HFF-Myc (cell line): ENCODE measurements around the gene MGAT5.
"Not testable (repeated sequence)": the region's sequence is repeated elsewhere in the genome, so short reads cannot be mapped to it uniquely, and the experiment has no call there.

Experiments
- DNase-seq: peaks from one replicate; pipeline ENCODE4 v3.0.0-alpha.2; 2011; ENCODE audit warnings: low read depth; ENCODE audit errors: extremely low read depth
- H3K4me3 ChIP-seq: replicated peaks from 2 replicates; pipeline ENCODE4 v1.5.1; 2011; ENCODE audit warnings: low read depth, mild to moderate bottlenecking, control low read depth, low read length
- TF ChIP-seq, protein P1 (sequence below): IDR thresholded peaks from 2 replicates; pipeline ENCODE4 v1.5.1; 2012; ENCODE audit warnings: mild to moderate bottlenecking, low read depth, low read length, control low read depth; ENCODE audit errors: missing control alignments

The MGAT5 gene

DNA sequence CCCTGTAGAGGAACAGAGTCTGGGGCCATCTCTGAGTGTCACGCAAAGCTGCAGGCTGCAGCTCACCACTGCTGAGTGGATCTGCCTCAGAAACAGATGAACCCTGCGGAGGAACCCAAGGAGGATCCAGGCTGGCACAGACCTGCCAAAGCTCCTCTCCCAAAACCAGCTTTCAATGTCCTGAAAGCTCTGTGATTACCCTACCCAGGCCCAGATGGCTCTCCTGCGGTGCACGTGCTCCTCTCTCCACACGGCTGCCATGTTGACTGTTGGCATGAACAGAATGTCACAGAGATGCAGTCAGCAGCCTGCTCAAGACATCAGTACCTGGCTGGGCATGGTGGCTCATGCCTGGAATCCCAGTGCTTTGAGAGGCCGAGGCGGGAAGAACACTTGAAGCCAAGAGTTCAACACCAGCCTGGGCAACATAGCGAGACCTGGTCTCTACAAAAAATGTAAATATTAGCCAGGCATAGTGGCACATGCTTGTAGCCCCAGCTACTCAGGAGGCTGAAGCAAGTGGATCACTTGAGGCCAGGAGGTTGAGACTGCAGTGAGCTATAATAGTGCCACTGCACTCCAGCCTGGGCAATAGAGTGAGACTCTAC lies 216.8 kb downstream of the MGAT5 start:
- H3K4me3 ChIP-seq: no peak overlapping the region
- TF ChIP-seq, protein P1, sequence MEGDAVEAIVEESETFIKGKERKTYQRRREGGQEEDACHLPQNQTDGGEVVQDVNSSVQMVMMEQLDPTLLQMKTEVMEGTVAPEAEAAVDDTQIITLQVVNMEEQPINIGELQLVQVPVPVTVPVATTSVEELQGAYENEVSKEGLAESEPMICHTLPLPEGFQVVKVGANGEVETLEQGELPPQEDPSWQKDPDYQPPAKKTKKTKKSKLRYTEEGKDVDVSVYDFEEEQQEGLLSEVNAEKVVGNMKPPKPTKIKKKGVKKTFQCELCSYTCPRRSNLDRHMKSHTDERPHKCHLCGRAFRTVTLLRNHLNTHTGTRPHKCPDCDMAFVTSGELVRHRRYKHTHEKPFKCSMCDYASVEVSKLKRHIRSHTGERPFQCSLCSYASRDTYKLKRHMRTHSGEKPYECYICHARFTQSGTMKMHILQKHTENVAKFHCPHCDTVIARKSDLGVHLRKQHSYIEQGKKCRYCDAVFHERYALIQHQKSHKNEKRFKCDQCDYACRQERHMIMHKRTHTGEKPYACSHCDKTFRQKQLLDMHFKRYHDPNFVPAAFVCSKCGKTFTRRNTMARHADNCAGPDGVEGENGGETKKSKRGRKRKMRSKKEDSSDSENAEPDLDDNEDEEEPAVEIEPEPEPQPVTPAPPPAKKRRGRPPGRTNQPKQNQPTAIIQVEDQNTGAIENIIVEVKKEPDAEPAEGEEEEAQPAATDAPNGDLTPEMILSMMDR: no peak
- DNase-seq: no peak

DNA sequence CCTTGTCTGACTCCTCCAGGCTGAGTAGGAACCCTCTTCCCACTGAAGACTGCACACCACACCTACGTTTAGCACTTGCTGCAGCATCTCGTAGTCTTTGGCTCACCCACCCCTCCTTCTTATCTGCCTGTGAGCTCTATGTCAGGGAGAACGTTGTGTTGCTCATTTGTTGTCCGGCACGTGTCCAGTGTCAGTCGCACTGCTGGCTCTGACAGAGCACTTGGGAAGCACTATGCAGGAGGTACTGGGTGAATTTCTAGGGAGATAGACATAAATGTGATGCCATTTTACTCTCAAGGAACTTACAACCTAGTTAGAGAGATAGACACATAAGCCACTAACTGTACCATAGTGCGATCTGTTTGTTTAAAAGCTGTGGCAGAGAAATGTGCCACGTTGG lies 223.1 kb downstream of the MGAT5 start:
- H3K4me3 ChIP-seq, DNase-seq: not testable (repeated sequence)

DNA sequence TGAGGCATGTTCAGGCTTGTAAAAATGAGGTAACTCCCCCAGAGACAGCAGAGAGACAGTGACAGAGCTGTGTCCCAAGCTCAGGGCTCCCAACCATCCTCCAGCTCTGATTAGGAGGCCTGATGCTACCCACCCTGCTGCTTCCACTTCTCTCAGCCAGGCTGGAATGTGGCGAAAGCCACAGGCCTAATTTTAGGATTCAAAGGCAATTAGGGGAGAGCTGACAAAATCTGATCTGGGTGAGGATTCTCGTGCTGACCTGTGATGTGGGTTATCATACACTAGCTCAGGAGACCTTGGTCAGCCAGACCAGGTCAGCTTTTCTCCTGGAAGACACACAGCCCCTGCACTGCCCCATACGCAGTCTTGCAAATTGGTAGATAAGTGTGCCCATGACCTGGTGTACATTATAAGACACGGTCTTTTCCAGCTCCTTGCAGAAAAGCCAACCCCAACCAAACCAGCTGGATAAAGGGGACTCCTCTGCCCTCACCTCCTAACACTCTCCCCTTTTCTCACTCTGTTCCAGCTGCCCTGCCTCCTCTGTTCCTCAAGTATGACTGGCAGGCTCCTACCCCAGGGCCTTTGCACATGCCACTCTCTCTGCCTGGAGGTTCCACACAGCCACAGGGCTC lies 225.9 kb downstream of the MGAT5 start:
- TF ChIP-seq, protein P1: no peak

DNA sequence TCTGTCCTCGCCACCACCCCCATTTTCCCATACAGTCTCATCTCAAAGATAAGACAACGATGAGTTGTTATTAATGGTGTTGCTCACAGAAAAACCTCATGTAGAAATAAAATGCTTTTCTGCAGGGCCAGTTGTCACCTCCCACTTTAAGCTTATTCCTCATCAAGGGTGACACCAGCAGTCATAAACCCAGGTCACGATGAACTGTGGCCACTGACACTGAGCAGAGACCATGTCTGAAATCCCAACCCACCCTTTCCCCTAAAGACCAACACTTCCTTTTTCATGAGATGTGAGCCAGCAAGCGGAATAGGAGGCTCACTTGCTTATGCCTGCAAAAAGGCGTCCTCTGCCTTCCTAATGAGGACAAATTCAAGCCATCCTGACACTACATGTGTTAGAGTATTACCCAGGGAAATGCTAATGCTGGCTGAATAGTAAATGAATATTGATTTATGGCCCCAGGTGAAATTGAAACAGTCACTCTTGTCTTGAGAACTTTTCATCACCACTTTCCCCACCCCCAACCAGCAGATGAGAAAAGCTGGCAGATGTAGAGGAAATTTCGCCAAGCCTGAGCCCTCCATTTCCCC lies 228.4 kb downstream of the MGAT5 start:
- TF ChIP-seq, protein P1: no peak
- H3K4me3 ChIP-seq: no peak overlapping the region
- no peak for DNase-seq

More for the DNA sequence above, 225.9 kb downstream of the MGAT5 start:
- H3K4me3 ChIP-seq: no peak overlapping the region
- DNase-seq: no peak

DNA sequence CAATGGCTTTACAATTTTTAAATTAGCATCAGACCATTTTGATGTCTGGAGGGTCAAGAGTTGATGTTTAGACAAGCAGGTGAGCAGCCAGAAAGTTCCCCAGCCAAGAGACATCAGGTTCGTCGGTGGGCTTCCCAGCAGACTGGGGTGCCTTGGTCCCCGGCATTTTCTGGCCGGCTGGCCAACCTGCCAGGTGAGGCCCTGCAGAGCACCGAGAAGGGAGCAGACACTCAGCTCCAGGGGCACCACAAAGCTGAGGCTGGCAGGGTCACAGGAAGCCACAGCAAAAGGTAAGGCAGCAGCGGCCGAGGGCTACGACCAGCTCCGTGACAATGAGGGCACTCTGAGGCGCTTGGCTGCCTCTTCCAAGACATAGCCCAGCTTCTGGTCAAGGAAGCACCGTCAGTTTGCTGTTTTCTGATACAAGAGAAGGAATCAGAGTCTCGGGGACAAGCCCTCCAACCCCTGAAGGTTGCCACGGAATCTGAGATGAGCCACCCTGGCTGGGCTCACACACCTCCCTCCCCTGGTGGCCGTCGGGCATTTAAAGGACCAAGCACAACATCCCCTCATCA lies 229.0 kb downstream of the MGAT5 start:
- DNase-seq: no peak
- TF ChIP-seq, protein P1: no peak
- no peak overlapping the region for H3K4me3 ChIP-seq

DNA sequence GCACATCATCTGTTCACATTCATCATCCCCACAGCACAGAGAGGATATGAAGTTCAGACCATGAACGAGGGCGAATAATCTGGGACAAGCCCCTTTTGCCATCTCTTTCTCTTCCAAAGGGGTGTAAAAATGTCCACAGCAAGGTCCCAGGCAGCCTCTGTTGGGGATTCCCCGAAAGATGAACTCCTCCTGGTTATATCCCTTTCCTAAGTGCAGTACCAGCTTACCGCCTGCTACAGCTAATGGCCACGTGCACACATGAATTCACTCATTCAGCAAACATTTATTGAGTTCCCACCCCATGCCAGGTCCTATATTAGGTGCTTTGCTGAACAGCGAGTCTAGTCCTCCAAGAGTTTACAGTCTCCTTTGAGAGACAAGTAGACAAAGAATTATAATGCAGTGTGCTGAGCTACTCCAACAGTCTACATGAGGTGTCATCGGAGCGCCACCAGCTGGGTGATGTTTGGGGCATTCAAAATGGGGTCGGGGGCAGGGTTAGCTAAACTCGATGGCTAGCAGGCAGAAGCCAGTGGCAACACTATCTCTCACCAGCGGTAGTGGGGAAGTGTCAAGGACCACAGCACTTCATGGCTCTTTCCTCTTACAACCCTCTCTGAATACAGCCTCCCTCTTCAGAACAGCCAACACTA lies 236.0 kb downstream of the MGAT5 start:
- no peak for DNase-seq
- H3K4me3 ChIP-seq: no peak overlapping the region
- TF ChIP-seq, protein P1: no peak

DNA sequence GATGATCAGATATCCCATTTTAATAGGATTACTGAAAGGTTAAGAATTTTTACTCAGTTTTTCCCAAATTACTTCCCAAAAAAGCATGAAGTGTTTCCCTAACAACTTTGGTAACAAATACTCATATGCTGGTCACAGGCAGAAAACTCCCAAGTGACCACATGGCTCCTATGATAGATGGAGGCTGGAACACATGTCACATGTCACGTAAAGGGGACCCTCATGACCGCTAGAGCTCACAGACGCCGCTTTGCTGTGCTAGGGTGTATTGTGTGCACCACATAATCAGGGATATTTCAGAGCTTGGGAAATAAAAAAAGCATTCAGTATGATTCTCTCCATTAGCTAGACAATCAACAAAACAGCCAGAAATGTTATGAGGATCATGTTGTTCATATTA lies 236.7 kb downstream of the MGAT5 start:
- TF ChIP-seq, protein P1: no peak
- H3K4me3 ChIP-seq: no peak overlapping the region
- DNase-seq: no peak
